GM19467 (cell line): ENCODE measurements around the gene MBTPS1.

Experiments used
- ATAC-seq: cut with Tn5 transposase; IDR thresholded peaks from one replicate; pipeline ENCODE4 v1.9.1; 2021; ENCODE audit warnings: mild to moderate bottlenecking, moderate library complexity; ENCODE audit not compliant: unreplicated experiment

The MBTPS1 gene

GRCh38 chr16:84116720-84117493 is at the start of gene MBTPS1:
Gene MBTPS1, minus strand, starts transcription at chr16:84116942. Its CDS starts 15,159 bp downstream, at chr16:84101783.
- peak; percentile 92 for ATAC-seq

- ATAC-seq, result no peak
Observed at GRCh38 chr16:84165746-84166145, 49.0 kb upstream of the MBTPS1 start.

GRCh38 chr16:84161801-84162200 is 45.1 kb upstream of the MBTPS1 start:
- no peak for ATAC-seq

GRCh38 chr16:84161037-84161436 is 44.3 kb upstream of the MBTPS1 start:
- ATAC-seq, result no peak

GRCh38 chr16:84159800-84160199 is 43.1 kb upstream of the MBTPS1 start:
- no peak for ATAC-seq

GRCh38 chr16:84159007-84159406 is 42.3 kb upstream of the MBTPS1 start:
- ATAC-seq, result no peak

- ATAC-seq, result no peak
Observed at GRCh38 chr16:84156342-84156784, 39.6 kb upstream of the MBTPS1 start.

- ATAC-seq, result no peak
Observed at GRCh38 chr16:84155771-84156170, 39.0 kb upstream of the MBTPS1 start.

- no peak for ATAC-seq
Observed at GRCh38 chr16:84155226-84155625, 38.5 kb upstream of the MBTPS1 start.

- no peak for ATAC-seq
Observed at GRCh38 chr16:84153660-84154214, 37.0 kb upstream of the MBTPS1 start.

GRCh38 chr16:84150926-84151325 is 34.2 kb upstream of the MBTPS1 start:
- ATAC-seq, result no peak

- ATAC-seq, result peak; percentile 73
Observed at GRCh38 chr16:84144859-84145639, 28.3 kb upstream of the MBTPS1 start, which contains the start of the genes DNAAF1 and HSDL1. Gene DNAAF1, plus strand, starts transcription at chr16:84145308. Its CDS starts 133 bp downstream, at chr16:84145441. Gene HSDL1, minus strand, starts transcription at chr16:84145177. Its CDS starts 13,856 bp downstream, at chr16:84131321.

- no peak for ATAC-seq
Observed at GRCh38 chr16:84144209-84144858, 27.6 kb upstream of the MBTPS1 start.

- ATAC-seq, result no peak
Observed at GRCh38 chr16:84143784-84144199, 27.1 kb upstream of the MBTPS1 start.

- ATAC-seq, result no peak
Observed at GRCh38 chr16:84143081-84143480, 26.3 kb upstream of the MBTPS1 start.

- ATAC-seq, result no peak
Observed at GRCh38 chr16:84141143-84141670, 24.5 kb upstream of the MBTPS1 start.

- no peak for ATAC-seq
Observed at GRCh38 chr16:84139628-84140258, 23.0 kb upstream of the MBTPS1 start.

- ATAC-seq, result peak; percentile 63
Observed at GRCh38 chr16:84138824-84139627, 22.3 kb upstream of the MBTPS1 start.

GRCh38 chr16:84138500-84138823 is 21.7 kb upstream of the MBTPS1 start:
- no peak for ATAC-seq
